ENCODE results near the gene FANCG. TPM values are rescaled to one million over a fixed set of nuclear protein-coding genes. Genes with fewer than 3 reads are reported as not detected.
A peak's percentile ranks its signal among the peaks of the same experiment; 100 is the strongest.

The FANCG gene
- total and polyA plus RNA-seq, 2 donors (not counting 1 experiment from before 2014, with no cell fraction given) = 26.5 to 40.1 TPM

DNA sequence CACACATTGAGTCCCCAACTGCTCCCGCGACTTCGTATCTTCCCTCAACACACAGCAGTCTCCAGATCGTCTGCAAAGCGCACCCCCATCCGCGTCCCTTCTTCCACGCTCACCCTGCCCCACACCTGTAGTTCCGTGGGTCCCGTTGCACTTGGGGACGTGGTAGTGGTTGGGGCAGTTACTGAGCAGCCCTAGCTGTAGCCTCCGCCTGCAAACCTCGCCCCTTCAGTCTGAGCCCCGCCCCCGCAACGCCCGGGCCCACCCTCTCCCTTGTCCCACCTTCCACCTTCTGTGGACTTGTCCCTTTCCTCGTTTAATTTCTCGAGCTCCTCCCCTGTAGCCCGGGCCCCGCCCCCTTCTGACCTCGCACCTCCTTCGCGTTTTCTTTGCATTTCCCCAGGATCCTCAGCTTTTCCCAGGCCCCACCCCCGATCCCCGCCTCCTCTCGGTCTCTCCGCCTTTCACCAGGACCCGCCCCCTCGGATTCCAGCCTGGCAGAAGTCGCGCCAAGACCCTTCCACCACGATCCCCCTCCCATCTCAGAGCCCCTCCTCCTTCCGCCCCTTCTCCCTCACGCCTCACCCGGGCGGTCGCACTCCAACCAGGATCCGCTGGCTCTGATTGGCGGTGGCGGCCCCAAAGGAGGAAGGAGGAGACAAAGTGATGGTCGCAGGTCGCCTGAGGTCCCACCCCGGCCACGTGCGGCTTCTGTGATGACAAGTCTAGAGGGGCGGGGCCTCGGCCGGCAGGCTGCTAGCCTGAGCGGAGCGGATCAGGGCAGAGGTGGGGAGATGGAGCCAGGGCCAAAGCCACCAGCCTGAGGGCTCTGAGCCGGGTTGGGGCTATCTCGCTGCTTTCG is 36.2 kb upstream of the FANCG start, which contains the start of gene ATOSB:
Gene ATOSB (minus strand): TSS at position 183 of the 859 bp plus-strand sequence. CDS start 7,588 bp downstream, outside the sequence.
- Histone ChIP-seq H3K4me2 (replicated peaks; ENCODE audit: low read depth, low read length, poor library complexity, severe bottlenecking) (peak within 1 kb of the TSS; percentile 99), H3K4me1 (ENCODE audit: control insufficient read depth in 2 of 2, insufficient read depth in 2 of 2, low read length in 2 of 2) (peaks cover 36 to 46% of the 10 kb centered on the region in 2 donors), H3K79me2 (ENCODE audit: control insufficient read depth, insufficient read depth, low read length) (peaks cover 4% of the 10 kb centered on the region), H3K9me3 (ENCODE audit: control extremely low read depth in 1 of 3, control insufficient read depth in 2 of 3, insufficient read depth in 1 of 3, low read length in 2 of 3) (no peaks in the 10 kb centered on the region), H3K9ac (ENCODE audit: low read length) (peak within 1 kb of the TSS; percentile 88), H2AFZ (ENCODE audit: insufficient read depth, low read depth, low read length, poor library complexity, severe bottlenecking) (peak within 1 kb of the TSS; percentile 98), H3K36me3 (replicated peaks in 1 of 2; ENCODE audit: control extremely low read depth in 1 of 2, control insufficient read depth in 1 of 2, extremely low read depth in 1 of 2, insufficient read depth in 2 of 2, low read length in 1 of 2) (no peaks in the 10 kb centered on the region), H4K20me1 (ENCODE audit: control insufficient read depth, insufficient read depth, low read length, poor library complexity, severe bottlenecking) (no peaks in the 10 kb centered on the region), H3K27ac (ENCODE audit: low read length in 2 of 2) (peak within 1 kb of the TSS; percentile 69 to 93), H3K4me3 (ENCODE audit: control extremely low read depth in 1 of 5, extremely low read depth in 1 of 5, insufficient read depth in 1 of 5, low read depth in 2 of 5, low read length in 4 of 5) (peak within 1 kb of the TSS; percentile 55 to 86 (median 70)), H3K27me3 (replicated peaks in 1 of 4; ENCODE audit: control extremely low read depth in 1 of 4, control insufficient read depth in 3 of 4, insufficient read depth in 4 of 4, low read length in 3 of 4) (no peaks in the 10 kb centered on the region)
- no peak for TF ChIP-seq EZH2 (IDR thresholded peaks at IDR 0.05; ENCODE audit: borderline replicate concordance, insufficient read depth, low read depth, low read length, poor library complexity, severe bottlenecking)
- TF ChIP-seq, protein P1, sequence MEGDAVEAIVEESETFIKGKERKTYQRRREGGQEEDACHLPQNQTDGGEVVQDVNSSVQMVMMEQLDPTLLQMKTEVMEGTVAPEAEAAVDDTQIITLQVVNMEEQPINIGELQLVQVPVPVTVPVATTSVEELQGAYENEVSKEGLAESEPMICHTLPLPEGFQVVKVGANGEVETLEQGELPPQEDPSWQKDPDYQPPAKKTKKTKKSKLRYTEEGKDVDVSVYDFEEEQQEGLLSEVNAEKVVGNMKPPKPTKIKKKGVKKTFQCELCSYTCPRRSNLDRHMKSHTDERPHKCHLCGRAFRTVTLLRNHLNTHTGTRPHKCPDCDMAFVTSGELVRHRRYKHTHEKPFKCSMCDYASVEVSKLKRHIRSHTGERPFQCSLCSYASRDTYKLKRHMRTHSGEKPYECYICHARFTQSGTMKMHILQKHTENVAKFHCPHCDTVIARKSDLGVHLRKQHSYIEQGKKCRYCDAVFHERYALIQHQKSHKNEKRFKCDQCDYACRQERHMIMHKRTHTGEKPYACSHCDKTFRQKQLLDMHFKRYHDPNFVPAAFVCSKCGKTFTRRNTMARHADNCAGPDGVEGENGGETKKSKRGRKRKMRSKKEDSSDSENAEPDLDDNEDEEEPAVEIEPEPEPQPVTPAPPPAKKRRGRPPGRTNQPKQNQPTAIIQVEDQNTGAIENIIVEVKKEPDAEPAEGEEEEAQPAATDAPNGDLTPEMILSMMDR (IDR thresholded peaks at IDR 0.05) = no peak
- ATAC-seq (ENCODE audit: low read depth) (peak; percentile 65), DNase-seq (peak; percentile 96)
- H3K9me3 Mint-ChIP-seq (ENCODE audit: insufficient read depth) = no peaks in the 10 kb centered on the region
- CTCF ChIA-PET = interaction anchor here (0.7 to 3.3 kb wide), 12 partner anchors 12 to 739 kb away, joined by 3 to 42 read pairs (median 6); partner anchors contain the start of genes FANCG, MYORG, PIGO and STOML2
- peaks cover 51% of the 10 kb centered on the region for H3K4me1 Mint-ChIP-seq
- H3K27me3 Mint-ChIP-seq = peaks cover 2% of the 10 kb centered on the region
- H3K27ac Mint-ChIP-seq = peak within 1 kb of the TSS; percentile 97
- POLR2A ChIA-PET = interaction anchor here (0.6 to 1.7 kb wide), 5 partner anchors 12 to 245 kb away, joined by 3 to 9 read pairs (median 3); partner anchors contain the start of genes FANCG, STOML2 and VCP
- intact Hi-C loops (cut with micrococcal nuclease) = loop anchor here (1.0 to 10.0 kb wide), 14 partner anchors 13 to 919 kb away; partner anchors contain the start of genes CCDC107, DNAJB5, FAM221B and FANCG
- 0% methylated on average over 40 of the region's 54 CpGs for WGBS (ENCODE audit: insufficient coverage)
- peak within 1 kb of the TSS; percentile 98 for H3K4me3 Mint-ChIP-seq
